Activated CD4-positive, CD25-positive, alpha-beta regulatory T cell treated with anti-CD3 and anti-CD28 coated beads, Interleukin-2, amount 50 U/mL, for 24 hours (primary cell): ENCODE results near the gene ARID3A.

Experiments used
- ATAC-seq, 2 donors: fragments of 150-1000 bp; cut with Tn5 transposase; one replicate each; pipeline ENCODE4 v1.10.0; 2021; ENCODE audit warnings: mild to moderate bottlenecking in 1 of 2, moderate library complexity in 1 of 2

Gene ARID3A

DNA sequence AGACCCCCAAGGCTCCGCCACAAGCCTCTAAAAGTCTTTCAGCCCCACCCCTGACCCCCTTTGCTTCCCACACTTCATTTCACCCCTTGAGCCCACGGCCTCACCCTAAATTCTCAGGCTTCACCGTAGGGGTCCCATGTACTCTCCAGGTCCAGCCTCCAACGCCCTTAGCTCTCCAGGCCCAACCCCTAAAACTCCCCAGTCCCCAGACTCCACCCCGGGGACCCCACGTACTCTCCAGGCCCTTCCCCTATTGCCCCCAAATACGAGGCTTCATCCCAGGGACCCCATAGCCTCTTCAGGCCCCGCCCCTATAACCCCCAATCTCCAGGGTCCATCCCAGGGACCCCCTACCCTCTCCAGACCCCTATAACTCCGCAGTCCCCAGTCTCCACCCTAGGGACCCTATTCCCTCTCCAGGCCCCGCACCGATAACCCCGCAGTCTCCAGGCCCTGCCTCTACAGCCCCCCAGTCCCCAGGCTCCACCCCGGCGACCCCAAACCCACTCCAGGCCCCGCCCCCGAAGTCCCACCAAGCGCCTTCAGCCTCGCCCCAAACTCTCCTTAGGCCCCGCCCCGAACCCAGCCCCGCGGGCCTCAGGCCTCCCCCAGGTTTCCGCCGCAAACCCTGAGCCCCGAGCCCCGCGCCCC lies 33.5 kb upstream of the ARID3A start:
- ATAC-seq = no peak

DNA sequence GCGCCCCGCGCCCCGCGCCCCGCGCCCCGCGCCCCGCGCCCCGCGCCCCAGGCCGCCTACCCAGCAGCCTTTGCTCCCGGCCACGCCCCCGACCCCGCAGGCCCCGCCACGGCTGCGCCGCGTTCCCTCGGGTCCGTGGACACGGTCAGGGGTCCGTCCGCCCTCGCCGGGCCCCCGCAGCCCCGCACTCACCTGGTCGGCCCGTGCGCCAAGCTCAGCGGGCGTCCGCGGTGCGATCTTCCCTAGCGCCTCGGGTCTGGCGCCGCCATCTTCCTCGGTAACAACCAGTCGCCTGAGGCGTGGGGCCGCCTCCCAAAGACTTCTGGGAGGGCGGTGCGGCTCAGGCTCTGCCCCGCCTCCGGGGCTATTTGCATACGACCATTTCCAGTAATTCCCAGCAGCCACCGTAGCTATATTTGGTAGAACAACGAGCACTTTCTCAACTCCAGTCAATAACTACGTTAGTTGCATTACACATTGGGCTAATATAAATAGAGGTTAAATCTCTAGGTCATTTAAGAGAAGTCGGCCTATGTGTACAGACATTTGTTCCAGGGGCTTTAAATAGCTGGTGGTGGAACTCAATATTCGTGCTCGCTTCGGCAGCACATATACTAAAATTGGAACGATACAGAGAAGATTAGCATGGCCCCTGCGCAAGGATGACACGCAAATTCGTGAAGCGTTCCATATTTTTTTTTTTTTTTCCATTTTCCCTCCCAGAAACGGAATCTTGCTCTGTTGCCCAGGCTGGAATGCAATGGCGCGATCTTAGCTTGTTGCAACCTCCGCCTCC lies 32.7 kb upstream of the ARID3A start, which contains the start of the genes MED16 and RNU6-9:
TSS of gene MED16 (minus strand) at position 294 of the 796 bp plus-strand sequence. CDS start 2,056 bp downstream, outside the sequence.
TSS of gene RNU6-9 (plus strand) at position 591 of the 796 bp plus-strand sequence.
- peak; percentile 92 for ATAC-seq

DNA sequence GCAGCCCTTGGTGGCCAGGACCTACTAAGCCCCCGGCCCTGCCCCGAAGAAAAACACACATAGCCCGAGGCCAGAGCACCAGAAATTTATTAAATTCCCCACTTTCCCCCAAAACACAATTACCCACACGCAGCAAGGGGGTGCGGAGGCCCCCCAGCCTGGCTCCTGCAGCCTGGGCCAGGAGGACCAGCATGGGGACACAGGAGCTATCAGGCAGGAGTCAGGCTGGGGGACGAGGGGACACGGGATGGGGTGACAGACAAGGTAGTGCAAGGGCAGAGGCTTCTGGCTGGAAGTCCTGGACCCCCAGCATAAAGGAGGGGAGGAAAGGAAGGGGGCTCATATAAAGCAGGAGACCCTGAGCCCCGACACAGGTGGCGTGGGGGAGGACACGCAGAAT lies 29.4 kb upstream of the ARID3A start:
- no peak for ATAC-seq

DNA sequence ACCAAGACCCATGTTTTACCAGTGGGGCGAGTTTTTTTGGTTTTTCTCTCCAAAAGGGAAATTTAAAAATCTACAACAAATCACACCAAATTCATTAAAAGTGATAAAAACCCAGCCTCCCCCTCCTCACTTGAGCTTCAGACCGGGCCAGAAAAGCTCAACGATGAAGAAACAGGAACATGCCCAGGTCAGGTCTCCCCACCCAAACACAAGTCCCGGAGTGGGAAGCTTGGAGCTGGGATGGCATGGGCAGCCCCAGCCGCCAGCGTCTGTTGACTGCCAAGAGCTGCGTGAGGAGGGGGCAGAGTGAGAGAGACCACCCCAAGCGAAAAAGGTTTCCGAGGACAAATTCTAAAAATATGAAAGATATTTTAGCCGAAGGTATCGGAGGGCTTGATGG lies 28.8 kb upstream of the ARID3A start:
- ATAC-seq = no peak

DNA sequence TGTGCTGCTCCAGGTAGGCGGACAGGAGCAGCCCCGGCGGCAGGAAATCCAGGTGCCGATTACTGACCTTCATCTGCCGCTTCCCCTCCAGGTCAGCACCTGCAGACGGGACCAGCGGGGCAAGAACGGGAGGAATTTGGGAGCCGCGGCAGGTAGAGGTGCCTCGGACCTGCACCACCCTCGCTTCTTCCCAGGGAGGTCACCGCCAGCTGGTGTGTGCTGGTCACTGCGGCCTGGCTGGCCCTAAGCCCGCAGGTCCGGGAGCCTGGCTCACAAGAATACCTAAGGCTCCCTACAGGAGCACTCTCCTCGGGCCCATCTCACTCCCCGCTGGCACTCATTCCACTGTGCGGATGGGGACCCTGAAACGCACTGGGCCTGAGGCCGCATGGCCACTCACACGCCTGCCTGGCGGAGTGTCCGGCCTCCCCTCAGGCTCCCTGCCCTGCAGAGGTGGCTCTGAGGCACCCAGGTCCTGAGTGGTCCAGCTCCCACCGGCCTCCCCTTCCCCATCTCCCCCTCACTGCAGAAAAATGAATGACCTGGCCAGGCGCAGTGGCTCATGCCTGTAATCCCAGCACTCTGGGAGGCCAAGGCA lies 28.3 kb upstream of the ARID3A start:
- ATAC-seq = no peak

DNA sequence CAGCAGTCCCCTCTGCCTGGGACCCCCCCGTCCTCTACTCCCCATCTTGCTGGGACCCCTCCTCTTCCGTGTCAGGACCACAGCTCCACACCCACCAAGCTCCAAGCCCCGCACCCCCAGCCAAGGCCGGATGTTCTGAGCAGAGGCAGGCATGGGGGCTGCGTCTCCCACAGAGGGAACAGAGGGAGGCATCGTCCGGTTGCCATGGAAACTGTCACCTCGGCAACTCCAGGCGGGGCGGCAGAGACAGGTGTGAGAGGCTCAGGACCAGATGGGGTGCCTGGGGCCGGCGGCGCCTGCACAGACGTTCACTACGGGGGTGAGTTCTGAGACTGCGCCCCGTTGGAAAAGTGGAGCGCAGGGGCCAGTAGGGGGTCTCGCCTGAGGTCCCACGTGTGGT lies 27.2 kb upstream of the ARID3A start:
- no peak for ATAC-seq

DNA sequence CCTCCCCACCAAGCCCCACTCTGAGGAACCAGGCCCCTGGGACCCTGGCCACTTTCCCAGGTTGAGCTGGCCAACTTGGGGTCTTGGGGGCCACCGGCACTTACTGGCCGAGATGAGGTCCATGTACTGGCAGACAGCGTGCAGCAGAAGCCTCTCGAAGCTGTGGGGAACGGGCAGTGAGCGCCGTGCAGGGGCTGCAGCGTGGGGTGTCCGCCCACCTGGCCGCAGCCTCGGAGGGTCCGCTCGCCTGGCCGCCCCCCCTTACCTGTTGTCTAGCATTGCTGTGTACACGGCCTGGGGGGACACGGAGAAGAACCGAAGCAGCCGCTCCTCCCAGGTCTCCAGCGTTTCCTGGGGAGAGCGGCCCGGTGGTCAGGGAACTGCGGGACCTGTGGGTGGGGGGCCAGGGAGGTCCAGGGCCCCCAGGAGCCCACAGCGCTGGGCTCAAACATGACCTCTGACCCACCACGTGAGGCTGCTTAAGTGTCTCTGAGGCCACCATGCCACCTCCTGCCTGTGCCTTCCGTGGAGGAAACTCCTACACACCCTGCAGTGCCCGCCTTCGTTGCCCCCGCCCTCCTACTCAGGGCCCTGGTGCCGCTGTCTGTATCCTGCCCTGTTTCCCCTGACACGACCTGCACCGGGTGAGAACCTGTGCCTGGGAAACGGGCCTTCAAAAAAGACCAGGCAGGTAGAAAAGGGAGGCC lies 26.3 kb upstream of the ARID3A start:
- no peak for ATAC-seq

DNA sequence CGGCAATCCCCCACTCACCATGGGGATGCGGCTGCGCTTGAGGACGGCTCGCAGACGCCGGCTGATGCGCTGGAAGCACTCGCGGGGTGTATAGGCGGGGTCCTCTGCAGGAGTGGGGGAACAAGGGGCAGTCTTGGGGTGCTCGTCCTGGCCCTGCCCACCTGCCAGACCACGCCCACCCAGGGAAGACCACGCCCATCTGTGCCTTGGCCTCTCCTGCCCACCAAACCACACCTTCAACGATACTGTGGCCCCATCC lies 25.9 kb upstream of the ARID3A start:
- ATAC-seq = peak in 1 of 2 donors; percentile 8

DNA sequence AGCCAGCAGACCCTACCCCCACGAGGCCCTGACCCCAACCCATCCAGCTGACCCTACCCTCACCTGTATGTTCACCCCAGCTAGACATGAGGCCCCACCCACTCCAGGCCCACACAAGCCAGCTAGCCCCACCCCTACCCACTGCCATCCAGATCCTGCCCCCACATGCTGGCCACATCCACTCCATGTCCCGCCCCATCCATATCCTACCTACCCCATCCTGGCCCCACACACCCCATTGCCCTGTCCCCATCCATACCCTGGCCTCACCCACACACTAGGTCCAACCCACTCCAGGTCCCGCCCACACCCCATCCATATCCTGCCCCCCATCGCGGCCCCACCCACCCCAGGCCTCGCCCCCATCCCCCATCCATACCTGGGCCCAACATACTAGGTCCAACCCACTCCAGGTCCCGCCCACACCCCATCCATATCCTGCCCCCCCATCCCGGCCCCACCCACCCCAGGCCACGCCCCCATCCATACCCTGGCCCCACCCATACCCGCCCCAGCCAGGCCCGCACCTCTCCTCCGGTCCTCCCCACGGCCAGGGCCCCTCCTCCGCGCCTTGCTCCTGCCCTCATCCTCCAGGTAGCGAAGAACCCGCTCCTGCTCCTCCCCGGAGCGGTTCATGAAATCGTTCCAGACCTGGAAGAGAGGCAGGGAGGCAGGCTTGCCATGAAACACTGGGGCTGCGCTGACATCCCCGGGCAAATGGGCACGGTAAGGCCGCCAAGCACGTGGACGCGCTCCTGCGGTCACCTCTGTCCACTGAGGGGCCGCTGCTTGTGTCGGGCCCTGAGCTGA lies 25.3 kb upstream of the ARID3A start:
- ATAC-seq = peak; percentile 11 to 28

DNA sequence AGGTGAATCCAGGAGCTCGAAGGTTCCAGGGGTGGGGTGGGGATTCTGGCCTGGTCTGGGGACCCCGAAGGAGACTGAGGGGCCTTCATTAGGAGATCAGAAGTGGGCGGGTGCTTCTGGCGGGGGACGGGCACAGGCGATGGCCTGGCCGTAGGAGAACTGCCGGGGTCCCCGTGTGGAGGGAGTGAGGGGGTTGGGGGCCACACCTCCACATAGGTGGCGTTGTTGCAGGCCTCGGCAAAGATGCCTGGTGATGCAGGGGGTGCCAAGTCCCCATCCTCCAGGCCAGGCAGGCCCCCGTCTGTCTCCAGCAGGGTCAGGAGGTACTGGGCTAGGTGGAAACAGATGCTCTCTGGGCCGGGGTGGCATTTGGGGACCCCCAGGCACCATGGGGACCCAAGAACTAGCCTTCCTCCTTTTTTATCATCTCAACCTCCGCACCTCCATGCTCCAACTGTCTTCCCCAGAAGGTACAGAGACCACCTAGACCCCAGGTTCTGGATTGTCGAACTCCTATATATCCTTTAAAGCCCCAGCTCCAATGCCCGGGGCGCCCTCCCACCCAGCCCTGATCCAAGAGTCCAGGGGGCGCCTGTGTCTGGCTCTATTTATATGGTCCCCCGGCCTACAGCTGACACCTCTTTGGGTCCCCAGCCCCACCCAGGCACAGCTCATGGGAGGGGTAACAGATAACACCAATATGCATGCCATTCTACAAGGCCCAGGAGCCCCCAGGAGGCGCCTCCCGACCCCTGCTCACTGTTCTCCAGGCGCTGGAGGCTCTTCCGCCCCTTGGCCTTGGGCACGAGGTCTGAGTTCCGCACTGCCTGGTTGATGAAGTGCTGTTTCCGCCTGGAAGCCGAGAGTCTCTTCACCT lies 24.4 kb upstream of the ARID3A start:
- no peak for ATAC-seq

DNA sequence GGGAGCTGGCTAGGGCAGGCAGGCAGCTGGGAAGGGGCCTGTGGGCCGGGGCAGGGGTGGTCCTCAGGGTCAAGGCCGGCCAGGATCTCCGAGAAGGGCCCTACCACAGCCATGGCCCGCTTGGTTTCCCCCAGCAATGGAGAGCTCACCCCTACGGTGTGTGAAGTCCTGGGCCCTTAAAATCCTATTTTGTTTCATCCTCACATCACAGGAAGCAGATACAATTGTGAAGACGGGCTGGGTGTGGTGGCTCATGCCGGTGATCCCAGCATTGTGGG lies 23.8 kb upstream of the ARID3A start:
- no peak for ATAC-seq

DNA sequence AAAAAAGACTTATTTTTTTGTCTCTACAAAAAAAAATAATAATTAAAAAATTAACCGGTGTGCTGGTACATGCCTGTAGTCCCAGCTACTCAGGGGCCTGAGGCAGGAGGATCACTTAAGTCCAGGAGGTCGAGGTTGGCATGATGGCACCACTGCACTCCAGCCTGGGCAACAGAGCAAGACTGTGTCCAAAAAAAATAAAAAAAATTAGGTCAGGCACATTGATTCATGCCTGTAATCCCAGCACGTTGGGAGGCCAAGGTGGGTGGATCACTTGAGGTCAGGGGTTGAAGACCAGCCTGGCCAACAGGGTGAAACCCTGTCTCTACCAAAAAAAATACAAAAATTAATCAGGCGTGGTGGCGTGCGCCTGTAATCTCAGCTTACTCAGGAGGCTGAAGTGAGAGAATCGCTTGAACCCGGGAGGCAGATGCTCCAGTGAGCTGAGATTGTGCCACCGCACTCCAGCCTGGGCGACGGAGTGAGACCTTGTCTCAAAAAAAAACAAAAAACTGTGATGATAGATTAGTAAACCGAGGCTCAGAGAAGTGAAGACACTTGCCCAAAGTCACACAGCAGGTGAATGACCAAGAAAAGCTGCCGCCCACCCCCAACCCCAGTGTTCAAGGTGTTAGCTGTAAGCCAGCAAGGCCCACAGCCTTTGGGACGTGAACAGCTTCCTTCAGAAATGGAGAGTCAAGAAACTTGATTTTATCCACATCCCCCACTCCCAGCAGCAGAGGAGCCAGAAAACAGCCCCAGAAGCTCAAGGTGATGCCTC lies 23.2 kb upstream of the ARID3A start:
- ATAC-seq = no peak

DNA sequence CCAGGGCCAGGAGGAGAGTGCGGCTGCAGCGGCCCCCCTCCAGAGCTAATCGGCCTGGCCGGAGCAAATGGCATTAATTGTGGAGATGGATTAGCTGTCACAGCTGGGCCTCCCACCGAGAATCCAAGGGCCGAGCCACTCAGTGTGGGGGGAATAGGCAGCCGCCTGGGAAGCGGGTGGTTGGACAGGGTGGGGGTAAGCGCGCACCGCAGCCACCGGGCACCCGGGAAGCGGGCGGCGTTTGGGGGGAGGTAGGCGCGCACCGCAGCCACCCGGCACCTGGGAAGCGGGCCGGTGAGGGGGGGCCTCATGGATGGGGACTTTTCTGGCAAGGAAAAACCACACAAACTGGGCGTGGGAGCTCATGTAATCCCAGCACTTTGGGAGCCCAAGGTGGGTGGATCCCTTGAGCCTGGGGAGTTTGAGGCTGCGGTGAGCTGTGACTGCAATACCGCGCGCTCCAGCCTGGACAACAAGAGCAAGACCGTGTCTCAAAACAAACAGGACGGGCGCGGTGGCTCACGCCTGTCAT lies 22.5 kb upstream of the ARID3A start:
- ATAC-seq = no peak

DNA sequence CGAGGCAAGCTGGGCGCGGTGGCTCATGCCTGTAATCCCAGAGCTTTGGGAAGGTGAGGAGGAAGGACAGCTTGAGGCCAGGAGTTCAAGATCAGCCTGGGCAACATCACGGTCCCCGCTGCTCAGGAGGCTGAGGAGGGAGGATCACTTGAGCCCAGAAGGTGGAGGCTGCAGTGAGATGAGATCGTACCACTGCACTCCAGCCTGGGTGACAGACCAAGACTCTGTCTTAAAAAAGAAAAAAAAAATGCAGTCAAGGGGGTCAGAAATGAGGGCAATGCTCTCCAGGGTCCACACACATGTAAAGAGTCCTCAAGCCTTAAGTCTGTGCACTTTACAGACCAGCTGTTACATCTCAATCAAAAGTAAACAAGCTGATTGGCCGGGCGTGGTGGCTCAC lies 21.3 kb upstream of the ARID3A start:
- no peak for ATAC-seq

DNA sequence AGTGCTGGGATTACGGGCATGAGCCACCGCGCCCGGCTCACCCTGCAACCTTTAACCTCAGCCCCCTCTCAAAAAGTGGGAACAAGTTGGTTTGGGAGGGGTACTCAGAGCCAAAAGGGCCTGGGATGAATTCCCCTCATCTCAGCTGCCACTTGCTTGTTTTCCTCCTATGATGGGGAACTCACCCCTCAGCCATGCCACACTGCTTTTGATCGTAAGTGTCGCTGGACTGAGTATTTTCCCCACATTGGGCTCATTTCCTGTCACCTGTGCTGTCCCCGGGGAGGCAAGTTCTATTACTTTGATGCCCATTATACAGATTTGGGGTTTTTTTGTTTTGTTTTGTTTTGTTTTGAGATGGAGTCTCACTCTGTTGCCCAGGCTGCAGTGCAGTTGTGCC lies 19.4 kb upstream of the ARID3A start:
- ATAC-seq = no peak

DNA sequence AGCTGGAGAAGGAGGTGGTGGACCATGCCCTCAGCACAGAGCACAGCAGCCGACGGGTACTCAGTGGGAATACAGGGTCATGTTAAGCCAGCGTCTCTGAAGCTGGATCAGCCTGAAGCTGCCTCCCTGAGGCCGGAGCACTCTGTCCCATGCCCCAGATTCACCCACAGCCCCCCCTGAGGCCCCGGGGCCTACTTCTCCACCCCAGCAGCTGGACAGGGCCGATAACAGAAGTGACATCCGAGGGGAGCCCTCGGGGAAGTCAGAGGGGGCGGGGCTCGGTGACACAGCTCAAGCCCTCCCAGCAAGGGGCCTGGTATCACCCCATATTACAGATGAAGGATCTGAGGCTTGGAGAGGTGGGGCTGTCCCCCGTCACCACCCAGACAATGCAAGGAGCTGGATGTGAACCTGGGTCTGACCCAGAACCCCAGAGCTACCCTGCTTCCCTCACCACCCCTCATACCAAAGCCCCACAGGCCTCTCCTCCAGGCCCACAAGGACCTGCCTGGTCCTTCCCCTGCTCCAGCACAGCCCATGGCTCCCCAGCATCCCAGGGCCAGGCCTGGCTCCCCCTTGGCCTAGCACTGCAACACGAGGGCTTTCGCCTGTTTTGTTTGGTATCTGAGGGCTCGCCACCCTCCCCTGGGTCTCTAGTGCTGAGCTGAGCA lies 18.5 kb upstream of the ARID3A start:
- ATAC-seq = no peak

DNA sequence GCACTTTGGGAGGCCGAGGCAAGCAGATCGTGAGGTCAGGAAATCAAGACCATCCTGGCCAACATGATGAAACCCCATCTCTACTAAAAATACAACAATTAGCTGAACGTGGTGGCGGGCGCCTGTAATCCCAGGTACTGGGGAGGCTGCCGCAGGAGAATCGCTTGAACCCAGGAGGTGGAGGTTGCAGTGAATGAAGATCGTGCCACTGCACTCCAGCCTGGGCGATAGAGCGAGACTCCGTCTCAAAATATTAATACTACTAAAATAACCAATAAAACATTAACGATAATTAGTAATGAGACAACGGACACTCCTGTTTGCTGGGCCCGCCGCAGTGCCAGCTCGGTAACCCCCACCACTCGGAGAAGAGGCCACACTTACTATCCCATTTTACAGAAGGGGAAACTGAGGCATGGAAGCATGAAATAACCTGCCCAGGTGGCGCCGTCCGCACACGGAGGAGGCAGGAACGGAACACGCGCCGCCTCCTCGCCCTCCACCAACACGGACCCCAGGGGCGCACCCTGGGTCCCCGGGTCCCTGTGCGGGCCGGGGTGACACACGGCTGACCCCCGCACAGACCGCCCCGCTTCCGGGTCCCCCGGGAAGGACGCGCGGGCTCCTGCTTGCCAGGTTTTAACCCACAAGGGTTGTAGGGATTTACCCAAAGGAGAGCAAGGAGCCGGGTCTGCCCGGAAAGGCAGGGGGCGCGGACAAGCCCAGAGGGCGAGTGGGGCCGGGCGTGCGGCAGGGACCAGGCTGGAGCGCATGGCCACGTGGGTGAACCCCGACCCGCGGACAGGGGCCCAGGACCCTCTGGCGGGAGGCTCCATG lies 14.4 kb upstream of the ARID3A start:
- no peak for ATAC-seq

DNA sequence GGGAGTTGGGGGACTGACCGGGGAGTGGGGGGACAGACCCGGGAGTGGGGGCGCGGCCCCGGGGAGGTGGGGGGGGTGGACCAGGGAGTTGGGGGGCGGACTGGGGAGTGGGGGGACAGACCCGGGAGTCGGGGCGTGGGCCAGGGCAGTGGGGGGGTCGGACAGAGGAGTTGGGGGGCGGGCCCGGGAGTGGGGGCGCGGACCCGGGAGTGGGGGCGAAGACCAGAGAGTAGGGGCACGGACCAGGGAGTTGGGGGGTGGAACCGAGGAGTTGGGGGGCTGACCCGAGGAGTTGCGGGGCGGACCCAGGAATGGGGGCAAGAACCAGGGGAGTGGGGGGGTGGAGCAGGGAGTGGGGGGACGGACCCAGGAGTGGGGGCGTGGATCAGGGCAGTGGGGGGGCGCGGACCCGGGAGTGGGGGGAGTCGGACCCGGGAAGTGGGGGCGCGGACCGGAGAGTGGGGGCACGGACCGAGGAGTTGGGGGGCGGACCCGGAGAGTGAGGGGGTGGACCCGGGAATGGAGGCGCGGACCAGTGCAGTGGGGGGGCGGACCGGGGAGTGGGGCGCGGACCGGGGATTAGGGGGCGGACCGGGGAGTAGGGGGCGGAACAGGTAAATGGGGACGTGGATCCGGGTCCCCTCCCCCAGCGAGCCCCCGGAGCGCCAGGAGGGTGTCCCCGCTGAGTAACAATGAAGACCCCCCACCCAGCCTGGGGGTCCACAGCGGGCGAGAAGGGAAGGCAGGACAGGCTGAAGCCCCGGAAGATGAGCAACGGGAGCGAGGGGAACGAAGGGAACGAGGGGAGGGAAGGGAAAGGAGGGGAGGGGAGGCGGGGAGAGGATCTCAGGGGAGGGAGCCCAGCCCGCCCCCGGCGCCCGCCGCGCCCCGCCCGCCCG lies 13.4 kb upstream of the ARID3A start:
- no peak for ATAC-seq
